GM12801 (cell line): ENCODE measurements around the gene ETFRF1.

Source experiments
- TF ChIP-seq, protein P1 (sequence below): IDR thresholded peaks from one replicate; pipeline ENCODE4 v1.5.1; 2011; ENCODE audit warnings: control low read depth; ENCODE audit not compliant: insufficient read length; ENCODE audit errors: extremely low read depth

Gene ETFRF1

DNA sequence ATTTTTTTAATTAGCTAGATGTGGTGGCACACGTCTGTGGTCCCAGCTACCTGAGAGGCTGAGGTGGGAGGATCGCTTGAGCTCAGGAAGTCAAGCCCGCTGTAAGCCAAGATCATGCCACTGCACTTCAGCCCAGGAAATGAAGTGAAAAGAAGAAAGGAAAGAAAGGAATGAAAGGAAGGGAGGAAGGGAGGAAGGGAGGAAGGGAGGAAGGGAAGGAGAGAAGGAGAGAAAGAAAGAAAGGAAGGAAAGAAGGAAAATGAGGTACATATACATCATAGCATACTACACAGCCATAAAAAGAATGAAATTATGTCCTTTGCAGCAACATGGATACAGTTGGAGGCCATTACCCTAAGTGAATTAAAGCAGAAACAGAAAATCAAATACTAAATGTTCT, 12.3 kb upstream of the ETFRF1 start:
- TF ChIP-seq, protein P1, sequence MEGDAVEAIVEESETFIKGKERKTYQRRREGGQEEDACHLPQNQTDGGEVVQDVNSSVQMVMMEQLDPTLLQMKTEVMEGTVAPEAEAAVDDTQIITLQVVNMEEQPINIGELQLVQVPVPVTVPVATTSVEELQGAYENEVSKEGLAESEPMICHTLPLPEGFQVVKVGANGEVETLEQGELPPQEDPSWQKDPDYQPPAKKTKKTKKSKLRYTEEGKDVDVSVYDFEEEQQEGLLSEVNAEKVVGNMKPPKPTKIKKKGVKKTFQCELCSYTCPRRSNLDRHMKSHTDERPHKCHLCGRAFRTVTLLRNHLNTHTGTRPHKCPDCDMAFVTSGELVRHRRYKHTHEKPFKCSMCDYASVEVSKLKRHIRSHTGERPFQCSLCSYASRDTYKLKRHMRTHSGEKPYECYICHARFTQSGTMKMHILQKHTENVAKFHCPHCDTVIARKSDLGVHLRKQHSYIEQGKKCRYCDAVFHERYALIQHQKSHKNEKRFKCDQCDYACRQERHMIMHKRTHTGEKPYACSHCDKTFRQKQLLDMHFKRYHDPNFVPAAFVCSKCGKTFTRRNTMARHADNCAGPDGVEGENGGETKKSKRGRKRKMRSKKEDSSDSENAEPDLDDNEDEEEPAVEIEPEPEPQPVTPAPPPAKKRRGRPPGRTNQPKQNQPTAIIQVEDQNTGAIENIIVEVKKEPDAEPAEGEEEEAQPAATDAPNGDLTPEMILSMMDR, result no peak

DNA sequence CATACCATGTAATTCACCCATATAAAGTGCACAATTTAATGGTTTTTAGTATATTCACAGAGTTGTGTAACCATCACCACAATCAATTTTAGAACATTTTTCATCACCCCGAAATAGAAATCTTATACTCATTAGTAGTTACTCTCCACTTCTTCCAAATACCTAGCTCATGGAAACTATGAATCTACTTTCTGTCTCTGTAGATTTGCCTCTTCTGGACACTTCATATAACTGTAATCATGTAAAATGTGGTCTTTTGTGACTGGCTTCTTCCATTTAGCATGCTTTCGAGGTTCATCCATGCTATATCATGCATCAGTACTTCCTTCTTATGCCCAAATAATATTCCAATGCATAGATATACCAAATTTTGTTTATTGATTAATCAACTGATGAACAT, 10.9 kb upstream of the ETFRF1 start:
- TF ChIP-seq, protein P1, result no peak

DNA sequence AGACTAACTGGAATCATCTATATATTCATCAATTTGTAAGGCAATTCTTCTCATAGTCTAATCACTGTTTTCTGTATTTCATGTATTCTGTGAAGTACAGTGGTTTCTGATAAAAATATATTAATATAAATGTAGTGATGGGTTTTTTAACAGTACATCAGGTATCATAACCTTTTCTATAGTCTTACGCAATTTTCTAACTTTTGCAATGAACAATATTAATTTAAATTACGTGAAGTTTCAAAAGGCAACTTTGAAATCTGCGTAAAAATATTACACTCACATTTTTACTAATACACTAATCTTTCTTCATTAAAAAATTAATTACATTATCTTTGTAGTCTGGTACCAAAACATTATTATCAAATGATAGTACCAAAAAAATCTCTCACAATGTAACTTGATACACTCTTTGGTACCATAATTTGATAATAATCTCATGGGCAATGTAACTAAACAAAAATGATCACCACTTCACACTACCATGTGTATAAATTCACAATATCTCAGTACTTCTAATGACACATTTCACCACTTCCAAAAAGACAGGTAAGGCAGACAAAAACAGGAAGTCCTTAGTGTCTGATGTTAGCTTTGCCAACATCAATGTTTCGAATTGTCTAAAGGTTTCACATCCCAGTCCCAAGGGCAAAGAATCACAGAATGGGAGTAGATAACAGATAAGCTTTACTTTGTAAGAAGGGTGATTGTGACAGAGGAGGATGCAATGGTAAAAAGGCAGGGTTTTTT, 8.8 kb upstream of the ETFRF1 start:
- TF ChIP-seq, protein P1, result no peak

DNA sequence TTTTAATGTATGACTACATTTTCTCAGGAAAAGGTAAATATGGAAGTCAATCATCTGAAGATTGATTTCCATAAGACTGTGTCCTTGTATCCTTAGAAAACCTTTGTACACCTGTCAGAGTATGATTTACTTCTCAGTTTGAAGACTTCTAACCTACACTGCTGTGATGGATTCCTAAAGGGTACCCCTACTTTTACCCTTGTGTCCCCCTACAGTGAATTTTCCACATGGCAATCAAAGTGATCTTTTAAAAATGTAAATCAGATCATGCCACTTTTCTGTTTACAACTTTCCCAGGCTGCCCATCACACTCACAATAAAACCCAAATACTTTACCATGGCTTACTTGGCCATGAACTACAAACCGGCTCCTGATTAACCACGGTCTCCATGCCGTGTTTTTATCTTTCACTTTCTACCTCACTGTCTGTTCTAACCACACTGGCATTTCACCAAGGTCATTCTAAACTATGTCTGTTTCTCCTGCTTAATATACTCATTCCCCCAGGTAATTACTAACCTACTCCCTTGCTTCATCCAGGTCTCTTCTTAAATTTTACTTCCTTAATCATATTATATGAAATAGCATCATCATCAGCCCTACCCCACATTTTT, 8.1 kb upstream of the ETFRF1 start:
- TF ChIP-seq, protein P1, result no peak

DNA sequence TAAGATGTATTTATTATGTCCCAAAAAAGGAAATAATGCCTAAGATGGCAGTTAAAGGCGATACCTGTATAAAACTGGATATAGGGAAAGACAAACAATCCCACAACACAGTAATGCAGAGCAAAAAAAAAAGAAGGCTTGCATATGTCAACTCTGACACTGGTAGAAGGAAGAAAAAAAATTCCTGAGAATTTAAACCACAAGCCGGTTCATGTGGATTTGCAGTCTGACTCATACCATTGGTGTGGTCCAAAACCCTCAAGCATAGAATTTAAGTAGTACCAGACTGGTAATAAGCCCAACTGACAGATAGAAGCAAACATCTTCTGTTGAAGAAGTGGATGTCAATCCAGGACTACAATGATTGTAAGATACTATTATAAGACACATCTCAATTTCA, 7.3 kb upstream of the ETFRF1 start:
- TF ChIP-seq, protein P1, result no peak

DNA sequence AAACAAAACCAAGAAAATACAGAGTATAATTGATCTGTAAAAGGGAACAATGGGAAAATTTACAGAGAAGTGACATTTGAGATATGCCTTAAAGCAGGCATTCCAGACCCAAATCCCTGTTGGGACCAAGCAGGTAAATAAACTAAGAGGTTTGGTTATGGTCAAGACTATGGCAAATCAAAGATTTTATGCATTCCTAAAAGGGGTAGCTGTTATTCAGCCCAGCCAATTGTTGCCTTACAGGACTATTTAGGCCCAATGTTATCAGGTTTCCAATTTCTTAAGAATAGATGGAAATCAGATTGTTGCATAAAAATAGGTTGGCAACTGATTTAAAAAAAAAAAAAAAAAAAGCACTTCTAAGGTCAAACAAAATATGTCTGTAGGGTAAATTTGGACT, 5.4 kb upstream of the ETFRF1 start:
- TF ChIP-seq, protein P1, result no peak

DNA sequence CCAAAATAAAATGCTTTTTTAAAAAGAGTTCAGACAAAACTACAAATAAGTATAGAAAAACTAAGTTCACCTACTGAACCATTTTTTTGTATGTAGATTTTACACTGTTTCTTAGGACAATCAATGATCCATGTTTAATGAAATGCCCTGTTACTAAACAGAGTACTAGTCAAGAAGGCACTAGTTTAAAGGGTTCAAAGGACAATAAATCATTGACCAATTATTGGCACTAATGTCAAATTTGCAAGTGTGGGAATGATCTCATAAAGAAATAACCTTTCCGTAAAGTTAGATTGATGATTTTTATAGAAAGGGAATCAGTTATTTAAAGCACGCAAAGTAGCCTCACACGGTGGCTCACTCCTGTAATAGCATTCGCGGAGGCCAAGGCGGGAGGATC, 4.2 kb upstream of the ETFRF1 start:
- TF ChIP-seq, protein P1, result no peak
